Suprapubic skin (tissue), 4 donors: ENCODE data around the gene ZNFX1.

Source experiments
- EP300 ChIP-seq: sonication (generic); formaldehyde crosslinking; IDR thresholded peaks from one replicate; pipeline ENCODE4 v1.6.1; 2017; ENCODE audit warnings: antibody characterized with exemption
- POLR2A ChIP-seq, 2 donors: fragments of 450-650 bp; IDR thresholded peaks; one replicate each; pipeline ENCODE4 v1.6.1; 2017; ENCODE audit warnings: antibody characterized with exemption in 2 of 2, mild to moderate bottlenecking in 2 of 2, moderate library complexity in 2 of 2
- POLR2AphosphoS5 ChIP-seq, 3 donors: sonication (generic); formaldehyde crosslinking; IDR thresholded peaks; one replicate each; pipeline ENCODE4 v1.6.1; 2017; ENCODE audit warnings: antibody characterized with exemption in 3 of 3
- TF ChIP-seq, protein P1 (sequence below), 2 donors: fragments of 200-600 bp in 1 of 2; fragments of 450-650 bp in 1 of 2; sonication (generic) in 1 of 2; IDR thresholded peaks; one replicate each; pipeline ENCODE4 v1.5.1; 2016 to 2019; ENCODE audit warnings: antibody characterized with exemption in 2 of 2, mild to moderate bottlenecking in 1 of 2, moderate library complexity in 1 of 2

- TF ChIP-seq, protein P1, sequence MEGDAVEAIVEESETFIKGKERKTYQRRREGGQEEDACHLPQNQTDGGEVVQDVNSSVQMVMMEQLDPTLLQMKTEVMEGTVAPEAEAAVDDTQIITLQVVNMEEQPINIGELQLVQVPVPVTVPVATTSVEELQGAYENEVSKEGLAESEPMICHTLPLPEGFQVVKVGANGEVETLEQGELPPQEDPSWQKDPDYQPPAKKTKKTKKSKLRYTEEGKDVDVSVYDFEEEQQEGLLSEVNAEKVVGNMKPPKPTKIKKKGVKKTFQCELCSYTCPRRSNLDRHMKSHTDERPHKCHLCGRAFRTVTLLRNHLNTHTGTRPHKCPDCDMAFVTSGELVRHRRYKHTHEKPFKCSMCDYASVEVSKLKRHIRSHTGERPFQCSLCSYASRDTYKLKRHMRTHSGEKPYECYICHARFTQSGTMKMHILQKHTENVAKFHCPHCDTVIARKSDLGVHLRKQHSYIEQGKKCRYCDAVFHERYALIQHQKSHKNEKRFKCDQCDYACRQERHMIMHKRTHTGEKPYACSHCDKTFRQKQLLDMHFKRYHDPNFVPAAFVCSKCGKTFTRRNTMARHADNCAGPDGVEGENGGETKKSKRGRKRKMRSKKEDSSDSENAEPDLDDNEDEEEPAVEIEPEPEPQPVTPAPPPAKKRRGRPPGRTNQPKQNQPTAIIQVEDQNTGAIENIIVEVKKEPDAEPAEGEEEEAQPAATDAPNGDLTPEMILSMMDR (IDR thresholded peaks at IDR 0.05), result no peak
- TF ChIP-seq POLR2A (IDR thresholded peaks at IDR 0.05), result no peak
- TF ChIP-seq POLR2AphosphoS5 (IDR thresholded peaks at IDR 0.05), result no peak
- no peak for TF ChIP-seq EP300
Measured at GRCh38 chr20:49288250-49288751, 10.4 kb upstream of the ZNFX1 start.
